PC-3 (cell line): ENCODE measurements around the gene CISD1. TPM values are rescaled to one million over a fixed set of nuclear protein-coding genes. Genes with fewer than 3 reads are reported as not detected.

Source experiments
- ATAC-seq: fragments of 200-7000 bp; cut with Tn5 transposase; 2 replicates; pipeline ENCODE4 v1.9.1; 2020; ENCODE audit warnings: mild to moderate bottlenecking, moderate library complexity
- BruUV-seq: library from RNA; stranded (reverse); fragments of 400-500 nt; replicated peaks from 2 replicates; lab custom pipeline; 2021; lab: Mats Ljungman, UMichigan
- CTCF ChIA-PET: fragments of 300-600 bp; sonication (Branson Sonifier 250); formaldehyde crosslinking; loops from one replicate; lab custom pipeline; 2022; ENCODE audit warnings: antibody characterized with exemption; lab: Charles Lee
- POLR2A ChIA-PET: fragments of 300-600 bp; sonication (Branson Sonifier 250); formaldehyde crosslinking; loops from one replicate; lab custom pipeline; 2022; ENCODE audit warnings: antibody characterized with exemption; ENCODE audit not compliant: unreplicated experiment; lab: Charles Lee
- DNase-seq: peaks from one replicate; pipeline ENCODE4 v3.0.0-alpha.2; 2015
- H2AFZ ChIP-seq: fragments of 300-600 bp; sonication (generic); 2 replicates; pipeline ENCODE4 v1.6.0; 2016; ENCODE audit warnings: antibody characterized with exemption, low read length
- H3F3A ChIP-seq: fragments of 300-600 bp; sonication (generic); one replicate; pipeline ENCODE4 v1.6.0; 2017; ENCODE audit warnings: antibody characterized with exemption, low read length, control low read depth, mild to moderate bottlenecking; ENCODE audit not compliant: unreplicated experiment
- H3K27ac ChIP-seq: fragments of 300-600 bp; sonication (generic); 2 replicates; pipeline ENCODE4 v1.5.1; 2016; ENCODE audit warnings: mild to moderate bottlenecking, low read length
- H3K27me3 ChIP-seq: fragments of 300-600 bp; sonication (generic); 2 replicates; pipeline ENCODE4 v1.6.1; 2016; ENCODE audit warnings: low read length, mixed read lengths
- H3K36me3 ChIP-seq: fragments of 300-600 bp; sonication (generic); 2 replicates; pipeline ENCODE4 v1.6.1; 2016; ENCODE audit warnings: low read depth, mixed run types, low read length, mixed read lengths
- H3K4me1 ChIP-seq: fragments of 300-600 bp; sonication (generic); 2 replicates; pipeline ENCODE4 v1.5.1; 2016; ENCODE audit warnings: low read length; ENCODE audit not compliant: insufficient read depth
- H3K4me2 ChIP-seq: fragments of 300-600 bp; sonication (generic); 2 replicates; pipeline ENCODE4 v1.6.0; 2016; ENCODE audit warnings: low read length
- H3K4me3 ChIP-seq: fragments of 300-600 bp; sonication (generic); 2 replicates; pipeline ENCODE4 v1.5.1; 2016; ENCODE audit warnings: mild to moderate bottlenecking, low read length, mixed read lengths
- H3K79me2 ChIP-seq: fragments of 300-600 bp; sonication (generic); 2 replicates; pipeline ENCODE4 v1.6.1; 2017; ENCODE audit warnings: low read length, mixed read lengths
- H3K9ac ChIP-seq: fragments of 300-600 bp; sonication (generic); 2 replicates; pipeline ENCODE4 v1.6.0; 2016; ENCODE audit warnings: mild to moderate bottlenecking, low read length
- H3K9me2 ChIP-seq: fragments of 300-600 bp; sonication (generic); replicated peaks from 2 replicates; pipeline ENCODE4 v1.6.1; 2016; ENCODE audit warnings: mixed run types, low read length, mixed read lengths
- H3K9me3 ChIP-seq: fragments of 300-600 bp; sonication (generic); 2 replicates; pipeline ENCODE4 v1.6.1; 2016; ENCODE audit warnings: low read length, mixed read lengths
- H4K20me1 ChIP-seq: fragments of 300-600 bp; sonication (generic); 2 replicates; pipeline ENCODE4 v1.6.1; 2016; ENCODE audit warnings: low read length, mixed read lengths
- CTCF ChIP-seq: fragments of 300-600 bp; sonication (generic); conservative IDR thresholded peaks from 2 replicates; pipeline ENCODE4 v1.5.1; 2017; ENCODE audit warnings: antibody characterized with exemption, low read depth, mild to moderate bottlenecking, low read length
- EZH2 ChIP-seq: fragments of 300-600 bp; sonication (generic); IDR thresholded peaks from one replicate; pipeline ENCODE4 v1.6.1; 2017; ENCODE audit warnings: antibody characterized with exemption, mild to moderate bottlenecking, low read length; ENCODE audit not compliant: unreplicated experiment
- EZH2phosphoT487 ChIP-seq: fragments of 300-600 bp; sonication (generic); IDR thresholded peaks from 2 replicates; pipeline ENCODE4 v1.6.1; 2018; ENCODE audit warnings: mild to moderate bottlenecking, antibody characterized with exemption, low read length, borderline replicate concordance
- intact Hi-C: fragments of 100-400 bp; cut with micrococcal nuclease; formaldehyde crosslinking; loops from 2 replicates; pipeline ENCODE4 v1.9.0; 2023
- total RNA-seq: library from RNA; depleted of rRNA; stranded (reverse); fragments of >200 nt; gene quantifications from 2 replicates; pipeline ENCODE4 v1.2.3, GENCODE V29; 2014

The CISD1 gene
- total RNA-seq, 1 experiment from 2014 or later, result 68.8 TPM

GRCh38 chr10:58331646-58332045, 62.7 kb downstream of the CISD1 start:
- no peak for DNase-seq
- no peak for TF ChIP-seq CTCF
- TF ChIP-seq EZH2, result no peak
- no peak for TF ChIP-seq EZH2phosphoT487
- H3K9ac ChIP-seq, result no peak overlapping the region
- ChIA-PET POLR2A (interaction anchor here (0.8 kb wide), 1 partner anchor 298 kb away, joined by 4 read pairs; no protein-coding TSS in a partner anchor), CTCF (no interaction called here)
- no peaks in the 10 kb centered on the region for H3K9me3 ChIP-seq
- H3K27me3 ChIP-seq, result peaks cover 11% of the 10 kb centered on the region; the same call in 1 of the 2 replicates
- no peak overlapping the region for H3K27ac ChIP-seq
- no peak overlapping the region for H3K4me2 ChIP-seq
- BruUV-seq, result no TSS peak
- H3K9me2 ChIP-seq, result no peaks in the 10 kb centered on the region
- H4K20me1 ChIP-seq, result peaks cover 8% of the 10 kb centered on the region; the same call in 1 of the 2 replicates
- H3K36me3 ChIP-seq, result no peaks in the 10 kb centered on the region
- peaks cover 13% of the 10 kb centered on the region for H3K4me1 ChIP-seq
- peaks cover 18% of the 10 kb centered on the region for H3K79me2 ChIP-seq
- no peak overlapping the region for H2AFZ ChIP-seq
- no peak for ATAC-seq
- intact Hi-C loops, result no loop called here
- H3F3A ChIP-seq, result no peaks in the 10 kb centered on the region
- no peak overlapping the region for H3K4me3 ChIP-seq

- Histone ChIP-seq H3K4me1 (peaks cover 15% of the 10 kb centered on the region), H2AFZ (peak within 1 kb of the TSS; percentile 79), H3K27me3 (peaks cover 11% of the 10 kb centered on the region; the same call in 1 of the 2 replicates), H3K27ac (peak within 1 kb of the TSS; percentile 8), H3K9me3 (no peaks in the 10 kb centered on the region), H3K79me2 (peaks cover 49% of the 10 kb centered on the region), H3K9ac (peak within 1 kb of the TSS; percentile 80), H3K9me2 (no peaks in the 10 kb centered on the region), H3K36me3 (no peaks in the 10 kb centered on the region), H3F3A (no peaks in the 10 kb centered on the region), H3K4me3 (peak within 1 kb of the TSS; percentile 75), H4K20me1 (peaks cover 22% of the 10 kb centered on the region), H3K4me2 (peak within 1 kb of the TSS; percentile 79)
- ChIA-PET POLR2A (interaction anchor here (0.6 to 1.0 kb wide), 3 partner anchors 55 to 1974 kb away, joined by 3 to 5 read pairs (median 4); partner anchors contain the start of genes CISD1 and ZWINT), CTCF (interaction anchor here (0.6 kb wide), 2 partner anchors 11 to 157 kb away, joined by 3 to 4 read pairs; no protein-coding TSS in a partner anchor)
- intact Hi-C loops, result loop anchor here (1.0 to 2.0 kb wide), 3 partner anchors 36 to 66 kb away; partner anchors contain the start of genes CISD1 and TFAM
- ATAC-seq (peak; percentile 96), DNase-seq (peak; percentile 88)
- TF ChIP-seq CTCF (0 out of 2 replicates have a peak, but pooled peaks have one; percentile 11), EZH2phosphoT487 (no peak)
- no TSS peak for BruUV-seq
These were observed 65.9 kb downstream of the CISD1 start, which contains the start of gene UBE2D1 for GRCh38 chr10:58334817-58335305. Gene UBE2D1 (plus strand): TSS chr10:58335006. CDS start chr10:58335202, 196 bp downstream.
